Activated B cell treated with CpG ODN at 0.5 μM for 24 hours (primary cell): ENCODE results near the gene MYO18B. TPM values are rescaled to one million over a fixed set of nuclear protein-coding genes. Genes with fewer than 3 reads are reported as not detected.

Experiments
- ATAC-seq: fragments of 200-7000 bp; cut with Tn5 transposase; one replicate; pipeline ENCODE4 v1.10.0; 2021; ENCODE audit warnings: low read depth, mild to moderate bottlenecking, moderate library complexity
- CTCF ChIA-PET: fragments of 350-600 bp; sonication (Branson Sonifier 250); formaldehyde crosslinking; loops from one replicate; lab custom pipeline; 2021; ENCODE audit warnings: antibody characterized with exemption; lab: Charles Lee
- POLR2A ChIA-PET: fragments of 350-600 bp; sonication (Branson Sonifier 250); formaldehyde crosslinking; loops from one replicate; lab custom pipeline; 2021; ENCODE audit warnings: antibody characterized with exemption; lab: Charles Lee
- DNase-seq: peaks from one replicate; pipeline ENCODE4 v3.0.0; 2022
- H3K27ac Mint-ChIP-seq: one replicate; pipeline ENCODE4 v1.8.0; 2020; ENCODE audit warnings: mixed read lengths
- H3K27me3 Mint-ChIP-seq: one replicate; pipeline ENCODE4 v1.8.0; 2021; ENCODE audit warnings: mixed read lengths
- H3K36me3 Mint-ChIP-seq: one replicate; pipeline ENCODE4 v1.8.0; 2021; ENCODE audit warnings: low read depth, mixed read lengths
- H3K4me1 Mint-ChIP-seq: one replicate; pipeline ENCODE4 v1.8.0; 2021; ENCODE audit warnings: mixed read lengths
- H3K4me3 Mint-ChIP-seq: one replicate; pipeline ENCODE4 v1.8.0; 2020; ENCODE audit warnings: mild to moderate bottlenecking, mixed read lengths
- H3K9me3 Mint-ChIP-seq: one replicate; pipeline ENCODE4 v1.8.0; 2020; ENCODE audit warnings: mixed read lengths
- CTCF ChIP-seq: fragments of 200-600 bp; IDR thresholded peaks from one replicate; pipeline ENCODE4 v1.8.0; 2022; ENCODE audit warnings: antibody characterized with exemption, mild to moderate bottlenecking
- intact Hi-C: fragments of 100-400 bp; cut with micrococcal nuclease; formaldehyde crosslinking; loops from one replicate; pipeline ENCODE4 v1.15.1; 2024
- total RNA-seq: library from RNA; stranded (reverse); gene quantifications from 2 replicates; pipeline ENCODE4 v1.2.3, GENCODE V29; 2022

The MYO18B gene
- total RNA-seq, 1 donor from 2014 or later = 0.27 TPM

GRCh38 chr22:25775531-25775930 is 33.5 kb downstream of the MYO18B start:
- intact Hi-C loops = no loop called here
- CTCF ChIA-PET = interaction anchor here (4.1 kb wide), 1 partner anchor 313 kb away, joined by 32 read pairs; no protein-coding TSS in a partner anchor
- Mint-ChIP-seq H3K27ac (no peak overlapping the region), H3K27me3 (peaks cover 2% of the 10 kb centered on the region), H3K4me3 (no peak overlapping the region), H3K4me1 (peaks cover 6% of the 10 kb centered on the region), H3K36me3 (no peaks in the 10 kb centered on the region), H3K9me3 (no peaks in the 10 kb centered on the region)
- no peak for TF ChIP-seq CTCF
- POLR2A ChIA-PET = no interaction called here
- ATAC-seq (no peak), DNase-seq (no peak)

GRCh38 chr22:25777411-25777810 is 35.4 kb downstream of the MYO18B start:
- ATAC-seq (no peak), DNase-seq (no peak)
- Mint-ChIP-seq H3K36me3 (no peaks in the 10 kb centered on the region), H3K27me3 (peaks cover 6% of the 10 kb centered on the region), H3K4me1 (peaks cover 6% of the 10 kb centered on the region), H3K4me3 (no peak overlapping the region), H3K27ac (no peak overlapping the region), H3K9me3 (no peaks in the 10 kb centered on the region)
- intact Hi-C loops = no loop called here
- POLR2A ChIA-PET = no interaction called here
- CTCF ChIA-PET = interaction anchor here (0.9 kb wide), 1 partner anchor 315 kb away, joined by 3 read pairs; no protein-coding TSS in a partner anchor
- TF ChIP-seq CTCF = no peak

GRCh38 chr22:25777870-25778269 is 35.9 kb downstream of the MYO18B start:
- Mint-ChIP-seq H3K9me3 (no peaks in the 10 kb centered on the region), H3K27me3 (peaks cover 6% of the 10 kb centered on the region), H3K4me1 (peaks cover 3% of the 10 kb centered on the region), H3K27ac (no peak overlapping the region), H3K36me3 (no peaks in the 10 kb centered on the region), H3K4me3 (no peak overlapping the region)
- intact Hi-C loops = no loop called here
- no peak for DNase-seq
- CTCF ChIA-PET = interaction anchor here (0.9 to 1.5 kb wide), 4 partner anchors 11 to 555 kb away, joined by 3 to 5 read pairs (median 3); no protein-coding TSS in a partner anchor
- TF ChIP-seq CTCF = no peak
- POLR2A ChIA-PET = no interaction called here
- no peak for ATAC-seq

- Mint-ChIP-seq H3K27ac (no peak overlapping the region), H3K27me3 (peaks cover 5% of the 10 kb centered on the region), H3K36me3 (no peaks in the 10 kb centered on the region), H3K4me3 (no peak overlapping the region), H3K9me3 (no peaks in the 10 kb centered on the region), H3K4me1 (no peaks in the 10 kb centered on the region)
- ChIA-PET CTCF (interaction anchor here (1.5 kb wide), 1 partner anchor 12 kb away, joined by 3 read pairs; no protein-coding TSS in a partner anchor), POLR2A (no interaction called here)
- no peak for ATAC-seq
- no peak for DNase-seq
- TF ChIP-seq CTCF = no peak
- intact Hi-C loops = no loop called here
Observed at GRCh38 chr22:25779426-25779825, 37.4 kb downstream of the MYO18B start.

- Mint-ChIP-seq H3K27me3 (peaks cover 5% of the 10 kb centered on the region), H3K27ac (no peak overlapping the region), H3K9me3 (no peaks in the 10 kb centered on the region), H3K36me3 (no peaks in the 10 kb centered on the region), H3K4me3 (no peak overlapping the region), H3K4me1 (no peaks in the 10 kb centered on the region)
- no peak for ATAC-seq
- TF ChIP-seq CTCF = no peak
- DNase-seq = no peak
- ChIA-PET POLR2A (no interaction called here), CTCF (no interaction called here)
- intact Hi-C loops = no loop called here
Observed at GRCh38 chr22:25779890-25780289, 37.9 kb downstream of the MYO18B start.
